Measurements from ENCODE around the gene SFXN4.

DNA sequence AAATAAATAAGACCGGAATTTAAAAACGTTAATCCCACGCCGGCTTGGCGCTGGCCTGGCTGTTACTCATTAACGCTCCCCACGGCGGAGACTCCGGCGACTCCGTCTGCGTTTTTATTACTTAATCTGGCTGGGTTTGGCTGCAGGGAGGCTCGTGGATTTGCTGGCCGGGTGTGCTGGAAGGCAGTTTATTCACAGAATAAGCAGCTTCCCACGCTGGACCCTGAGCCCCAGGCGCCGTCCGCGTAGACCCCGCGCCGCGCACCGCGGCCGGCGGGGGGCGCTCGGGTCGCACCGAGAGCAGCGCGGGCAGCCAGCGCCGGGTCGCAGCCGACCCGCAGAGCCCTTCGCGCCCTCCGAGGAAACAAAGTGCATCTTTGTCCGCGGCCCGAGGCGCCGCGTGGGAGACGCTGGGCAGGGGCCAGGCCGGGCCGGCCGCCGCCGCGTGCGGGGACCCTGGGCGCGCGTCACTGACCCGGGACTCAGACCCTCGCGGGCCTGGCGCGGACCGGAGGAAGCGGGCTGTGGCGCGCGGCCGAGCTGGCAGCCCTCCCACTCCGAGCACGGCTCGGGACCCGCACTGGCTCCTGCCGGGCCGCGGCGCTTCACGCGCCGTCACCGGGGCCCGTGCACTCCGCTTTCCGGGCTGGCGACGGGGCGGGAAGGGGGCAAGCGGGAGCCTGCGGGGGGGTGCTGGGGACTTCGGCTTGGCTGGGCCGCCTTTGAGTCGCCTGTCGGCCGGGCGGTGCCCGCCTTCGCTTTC is 41.3 kb upstream of the SFXN4 start:
- no peak for TF ChIP-seq POLR2AphosphoS5 (IDR thresholded peaks at IDR 0.05; ENCODE audit: low read depth, low read length)
- TF ChIP-seq, protein P1, sequence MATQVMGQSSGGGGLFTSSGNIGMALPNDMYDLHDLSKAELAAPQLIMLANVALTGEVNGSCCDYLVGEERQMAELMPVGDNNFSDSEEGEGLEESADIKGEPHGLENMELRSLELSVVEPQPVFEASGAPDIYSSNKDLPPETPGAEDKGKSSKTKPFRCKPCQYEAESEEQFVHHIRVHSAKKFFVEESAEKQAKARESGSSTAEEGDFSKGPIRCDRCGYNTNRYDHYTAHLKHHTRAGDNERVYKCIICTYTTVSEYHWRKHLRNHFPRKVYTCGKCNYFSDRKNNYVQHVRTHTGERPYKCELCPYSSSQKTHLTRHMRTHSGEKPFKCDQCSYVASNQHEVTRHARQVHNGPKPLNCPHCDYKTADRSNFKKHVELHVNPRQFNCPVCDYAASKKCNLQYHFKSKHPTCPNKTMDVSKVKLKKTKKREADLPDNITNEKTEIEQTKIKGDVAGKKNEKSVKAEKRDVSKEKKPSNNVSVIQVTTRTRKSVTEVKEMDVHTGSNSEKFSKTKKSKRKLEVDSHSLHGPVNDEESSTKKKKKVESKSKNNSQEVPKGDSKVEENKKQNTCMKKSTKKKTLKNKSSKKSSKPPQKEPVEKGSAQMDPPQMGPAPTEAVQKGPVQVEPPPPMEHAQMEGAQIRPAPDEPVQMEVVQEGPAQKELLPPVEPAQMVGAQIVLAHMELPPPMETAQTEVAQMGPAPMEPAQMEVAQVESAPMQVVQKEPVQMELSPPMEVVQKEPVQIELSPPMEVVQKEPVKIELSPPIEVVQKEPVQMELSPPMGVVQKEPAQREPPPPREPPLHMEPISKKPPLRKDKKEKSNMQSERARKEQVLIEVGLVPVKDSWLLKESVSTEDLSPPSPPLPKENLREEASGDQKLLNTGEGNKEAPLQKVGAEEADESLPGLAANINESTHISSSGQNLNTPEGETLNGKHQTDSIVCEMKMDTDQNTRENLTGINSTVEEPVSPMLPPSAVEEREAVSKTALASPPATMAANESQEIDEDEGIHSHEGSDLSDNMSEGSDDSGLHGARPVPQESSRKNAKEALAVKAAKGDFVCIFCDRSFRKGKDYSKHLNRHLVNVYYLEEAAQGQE (IDR thresholded peaks at IDR 0.05; ENCODE audit: insufficient read depth in 1 of 2, low read depth in 2 of 2, low read length in 2 of 2), result no peak
- TF ChIP-seq SIN3A (IDR thresholded peaks at IDR 0.05; ENCODE audit: borderline replicate concordance, insufficient read depth, low read length), result no peak

Data from PFSK-1 (cell line).